Ovary (tissue), 9 donors: ENCODE results near the gene MGAT5. TPM values are rescaled to one million over a fixed set of nuclear protein-coding genes. Genes with fewer than 3 reads are reported as not detected.

Experiments
- DNase-seq, 5 donors: peaks; one replicate each; pipeline ENCODE4 v3.0.0-alpha.2; 2019 to 2020
- H3K27ac ChIP-seq, 2 donors: fragments of 200-600 bp; one replicate each; pipeline versions ENCODE4 v1.5.1 to v1.8.0; 2019 to 2022
- H3K27me3 ChIP-seq: fragments of 200-600 bp; one replicate; pipeline ENCODE4 v1.8.0; 2022
- H3K36me3 ChIP-seq: fragments of 200-600 bp; sonication (generic); one replicate; pipeline ENCODE4 v1.5.1; 2019
- H3K4me1 ChIP-seq: one replicate; pipeline ENCODE4 v1.8.1; 2013; ENCODE audit warnings: mild to moderate bottlenecking, moderate library complexity; ENCODE audit not compliant: insufficient read depth
- H3K4me3 ChIP-seq: fragments of 200-600 bp; sonication (generic); one replicate; pipeline ENCODE4 v1.5.1; 2017
- H3K9me3 ChIP-seq, 2 donors: fragments of 200-600 bp in 1 of 2; sonication (generic) in 1 of 2; one replicate each; pipeline versions ENCODE4 v1.5.1 to v1.8.1; 2013 to 2019; ENCODE audit warnings: mild to moderate bottlenecking in 1 of 2, moderate library complexity in 1 of 2
- CTCF ChIP-seq, 3 donors: fragments of 450-650 bp in 2 of 3; fragments of 200-600 bp in 1 of 3; IDR thresholded peaks; one replicate each; pipeline versions ENCODE4 v1.5.1 to v1.8.0; 2016 to 2022; ENCODE audit warnings: antibody characterized with exemption in 3 of 3, mild to moderate bottlenecking in 1 of 3
- EP300 ChIP-seq: sonication (generic); formaldehyde crosslinking; IDR thresholded peaks from one replicate; pipeline ENCODE4 v1.6.1; 2017; ENCODE audit warnings: antibody characterized with exemption
- POLR2A ChIP-seq: fragments of 450-650 bp; IDR thresholded peaks from one replicate; pipeline ENCODE4 v1.6.1; 2017; ENCODE audit warnings: antibody characterized with exemption, mild to moderate bottlenecking, moderate library complexity
- WGBS, 3 donors: extraction: QIAGEN DNeasy Blood & Tissue Kit in 1 of 3; methylation state at CpG; one replicate each; pipeline versions ENCODE4 v1.1.5 to v1.1.7; 2013 to 2017; 5-methylcytosine and 5-hydroxymethylcytosine counted together
- intact Hi-C, 4 donors: fragments of 100-400 bp; cut with DNase I; formaldehyde crosslinking; loops; one replicate each; pipeline versions ENCODE4 v1.11.0 to v1.15.1; 2022 to 2023
- polyA plus RNA-seq, 2 donors: library from polyadenylated mRNA; stranded (reverse); fragments of 200-250 nt in 1 of 2; fragments of 350-450 nt in 1 of 2; fragmentation: Illumina TruSeq in 1 of 2; extraction: RNeasy Lipid Tissue Mini Kit (QIAGEN cat#74804) in 1 of 2; gene quantifications; one replicate each; pipeline ENCODE4 v1.2.3, GENCODE V29; 2013 to 2014
- total RNA-seq, 7 donors: library from RNA; depleted of rRNA in 2 of 7; stranded (reverse); fragments of >200 nt in 2 of 7; fragmentation: NEBNext Ultra II Directional in 3 of 7; extraction: Animal tissue kit (Norgen Biotek cat#: 25700) in 3 of 7; gene quantifications; one replicate each; pipeline versions ENCODE4 v1.1.0 to v1.2.4, GENCODE V29; 2016 to 2023
- donor health status: DM: no; HTN: no; CAD: no; lungs with moderate emphysema.
- donor health status: DM: no; HTN: no; CAD: no.
- donor health status: Bipolar disorder and iron deficiency.
- donor health status: DM: yes; HTN: yes; CAD: no.
- donor health status: DM: no; HTN: no; CAD: no.
- donor health status: DM: yes; HTN: yes; CAD: no.

The MGAT5 gene
- total and polyA plus RNA-seq, 9 donors, result 11.3 to 61.2 (median 32.4) TPM

- no peaks in the 10 kb centered on the region for H3K9me3 ChIP-seq
- intact Hi-C loops, result no loop called here
- DNase-seq, result no peak
- 73 to 91% (median 86%) methylated on average over 7 of the region's 7 CpGs for WGBS, 3 donors
- H3K27me3 ChIP-seq, result no peaks in the 10 kb centered on the region
- H3K36me3 ChIP-seq, result no peaks in the 10 kb centered on the region
- TF ChIP-seq POLR2A, result no peak
- TF ChIP-seq EP300, result no peak
- TF ChIP-seq CTCF (IDR thresholded peaks at IDR 0.05), result no peak
- no peaks in the 10 kb centered on the region for H3K4me1 ChIP-seq
- H3K27ac ChIP-seq, result no peak overlapping the region
- H3K4me3 ChIP-seq, result no peak overlapping the region
Measured at GRCh38 chr2:134220344-134220974, 33.4 kb upstream of the MGAT5 start.

- no peaks in the 10 kb centered on the region for H3K4me1 ChIP-seq
Measured at GRCh38 chr2:134224005-134224404, 29.9 kb upstream of the MGAT5 start.

GRCh38 chr2:134225173-134225572 lies 28.7 kb upstream of the MGAT5 start:
- intact Hi-C loops, result no loop called here
- no peak overlapping the region for H3K27ac ChIP-seq
- no peak for TF ChIP-seq CTCF (IDR thresholded peaks at IDR 0.05)
- no peak for TF ChIP-seq POLR2A
- no peak for TF ChIP-seq EP300
- no peaks in the 10 kb centered on the region for H3K27me3 ChIP-seq
- H3K4me3 ChIP-seq, result no peak overlapping the region
- 81 to 92% (median 91%) methylated on average over 2 of the region's 2 CpGs for WGBS, 3 donors
- no peaks in the 10 kb centered on the region for H3K4me1 ChIP-seq
- no peak for DNase-seq
- no peaks in the 10 kb centered on the region for H3K9me3 ChIP-seq
- H3K36me3 ChIP-seq, result no peaks in the 10 kb centered on the region

More at GRCh38 chr2:134224005-134224404, 29.9 kb upstream of the MGAT5 start:
- Histone ChIP-seq H3K27me3 (no peaks in the 10 kb centered on the region), H3K36me3 (no peaks in the 10 kb centered on the region), H3K9me3 (no peaks in the 10 kb centered on the region), H3K27ac (no peak overlapping the region), H3K4me3 (no peak overlapping the region)
- WGBS, 3 donors, result 82 to 88% (median 86%) methylated on average over 3 of the region's 3 CpGs
- TF ChIP-seq EP300 (no peak), CTCF (IDR thresholded peaks at IDR 0.05) (no peak), POLR2A (no peak)
- intact Hi-C loops, result no loop called here
- DNase-seq, result no peak

GRCh38 chr2:134225841-134226240 lies 28.0 kb upstream of the MGAT5 start:
- DNase-seq, result no peak
- H3K9me3 ChIP-seq, result no peaks in the 10 kb centered on the region
- H3K4me3 ChIP-seq, result no peak overlapping the region
- H3K27me3 ChIP-seq, result no peaks in the 10 kb centered on the region
- WGBS, 3 donors, result 66 to 69% (median 66%) methylated on average over 2 of the region's 2 CpGs
- H3K4me1 ChIP-seq, result no peaks in the 10 kb centered on the region
- TF ChIP-seq POLR2A, result no peak
- TF ChIP-seq EP300, result no peak
- TF ChIP-seq CTCF (IDR thresholded peaks at IDR 0.05), result no peak
- intact Hi-C loops, result no loop called here
- no peak overlapping the region for H3K27ac ChIP-seq
- no peaks in the 10 kb centered on the region for H3K36me3 ChIP-seq
